SK-N-SH (cell line): ENCODE data around the gene ADRM1.

Experiments
- EP300 ChIP-seq, 2 experiments: IDR thresholded peaks; 2 replicates each; pipeline versions ENCODE4 v1.4.0 to v1.6.1; 2012; ENCODE audit warnings: borderline replicate concordance in 1 of 2, low read depth in 1 of 2, low read length in 1 of 2
- GATA2 ChIP-seq: sonication (generic); formaldehyde crosslinking; IDR thresholded peaks from 2 replicates; pipeline ENCODE4 v1.5.0; 2020; ENCODE audit warnings: mild to moderate bottlenecking, missing genetic modification reagents
- POLR2AphosphoS5 ChIP-seq: IDR thresholded peaks from 2 replicates; pipeline ENCODE4 v1.6.1; 2012; ENCODE audit warnings: low read depth, low read length
- YY1 ChIP-seq: IDR thresholded peaks from 2 replicates; pipeline ENCODE4 v1.4.0; 2012; ENCODE audit warnings: low read depth, mild to moderate bottlenecking
- TF ChIP-seq, protein P1 (sequence below): fragments of 200-600 bp; sonication (generic); IDR thresholded peaks from 2 replicates; pipeline ENCODE4 v1.6.1; 2017; ENCODE audit warnings: antibody characterized with exemption, mild to moderate bottlenecking, moderate library complexity

DNA sequence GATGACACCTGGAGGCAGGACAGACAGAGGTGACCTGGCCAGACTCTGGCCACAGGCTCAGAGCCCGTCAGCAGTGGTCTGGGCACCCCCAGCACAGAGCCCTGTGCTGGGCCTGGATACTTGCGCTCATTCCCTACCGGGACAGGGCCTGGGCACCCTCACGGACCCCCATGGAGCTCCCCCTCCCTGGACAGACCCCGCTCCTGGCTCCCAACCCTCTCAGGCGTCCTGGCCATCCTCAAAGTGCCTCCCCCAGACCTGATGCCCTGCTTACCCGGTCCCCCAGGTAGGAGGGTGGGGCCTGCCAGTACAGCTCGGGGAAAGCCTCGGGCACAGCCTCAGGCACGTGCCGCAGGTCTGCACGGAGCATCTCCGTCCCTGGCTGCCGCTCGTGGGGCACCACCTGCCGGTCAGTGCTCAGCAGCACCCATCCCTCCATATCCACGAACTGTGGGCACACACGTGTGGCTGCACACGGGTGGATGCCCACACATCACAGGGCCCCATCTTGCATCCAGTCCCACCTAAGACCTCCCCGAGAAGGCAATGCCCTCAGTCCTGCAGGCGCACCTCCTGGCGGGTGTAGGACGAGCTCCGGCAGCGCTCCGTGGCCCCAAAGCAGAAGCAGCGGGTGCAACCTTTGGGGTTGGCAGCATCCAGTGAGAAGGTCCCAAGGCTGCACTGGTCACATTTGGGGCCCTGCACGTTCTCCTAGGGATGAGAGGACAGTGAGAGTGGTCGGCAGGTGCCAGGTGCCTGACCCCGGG lies 24.3 kb downstream of the ADRM1 start:
- TF ChIP-seq POLR2AphosphoS5: no peak
- TF ChIP-seq, protein P1, sequence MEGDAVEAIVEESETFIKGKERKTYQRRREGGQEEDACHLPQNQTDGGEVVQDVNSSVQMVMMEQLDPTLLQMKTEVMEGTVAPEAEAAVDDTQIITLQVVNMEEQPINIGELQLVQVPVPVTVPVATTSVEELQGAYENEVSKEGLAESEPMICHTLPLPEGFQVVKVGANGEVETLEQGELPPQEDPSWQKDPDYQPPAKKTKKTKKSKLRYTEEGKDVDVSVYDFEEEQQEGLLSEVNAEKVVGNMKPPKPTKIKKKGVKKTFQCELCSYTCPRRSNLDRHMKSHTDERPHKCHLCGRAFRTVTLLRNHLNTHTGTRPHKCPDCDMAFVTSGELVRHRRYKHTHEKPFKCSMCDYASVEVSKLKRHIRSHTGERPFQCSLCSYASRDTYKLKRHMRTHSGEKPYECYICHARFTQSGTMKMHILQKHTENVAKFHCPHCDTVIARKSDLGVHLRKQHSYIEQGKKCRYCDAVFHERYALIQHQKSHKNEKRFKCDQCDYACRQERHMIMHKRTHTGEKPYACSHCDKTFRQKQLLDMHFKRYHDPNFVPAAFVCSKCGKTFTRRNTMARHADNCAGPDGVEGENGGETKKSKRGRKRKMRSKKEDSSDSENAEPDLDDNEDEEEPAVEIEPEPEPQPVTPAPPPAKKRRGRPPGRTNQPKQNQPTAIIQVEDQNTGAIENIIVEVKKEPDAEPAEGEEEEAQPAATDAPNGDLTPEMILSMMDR: no peak
- no peak for TF ChIP-seq GATA2 (CRISPR knock-in tag)
- no peak for TF ChIP-seq EP300 (IDR thresholded peaks at IDR 0.05; ENCODE audit: borderline replicate concordance in 1 of 2, low read depth in 1 of 2, low read length in 1 of 2)
- no peak for TF ChIP-seq YY1
